GM12875 (cell line): ENCODE data around the gene BRICD5.

ENCODE experiments used
- H3K4me3 ChIP-seq: one replicate; pipeline ENCODE4 v1.5.1; 2011; ENCODE audit warnings: low read depth, low read length, control low read depth
- CTCF ChIP-seq: IDR thresholded peaks from 2 replicates; pipeline ENCODE4 v1.5.1; 2011; ENCODE audit warnings: low read depth, mild to moderate bottlenecking, control low read depth, inconsistent platforms, low read length, moderate library complexity, borderline replicate concordance; ENCODE audit not compliant: insufficient read depth

Gene BRICD5

DNA sequence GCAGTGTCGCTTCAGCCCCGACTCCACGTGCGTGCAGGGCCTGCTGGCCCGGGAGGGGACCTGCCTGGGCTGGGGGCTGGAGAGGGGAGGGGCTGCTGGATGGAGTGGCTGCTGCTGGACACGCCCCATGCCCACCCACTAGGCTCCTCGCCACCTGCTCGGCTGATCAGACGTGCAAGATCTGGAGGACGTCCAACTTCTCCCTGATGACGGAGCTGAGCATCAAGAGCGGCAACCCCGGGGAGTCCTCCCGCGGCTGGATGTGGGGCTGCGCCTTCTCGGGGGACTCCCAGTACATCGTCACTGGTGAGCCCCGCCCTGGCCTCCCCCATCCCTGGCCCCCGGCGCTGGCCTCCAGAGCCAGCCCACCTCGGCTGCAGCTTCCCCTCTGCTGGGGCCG is 2.4 kb downstream of the BRICD5 start:
- TF ChIP-seq CTCF = no peak
- H3K4me3 ChIP-seq = no peak overlapping the region

GRCh38 chr16:2207872-2208271 is 2.8 kb downstream of the BRICD5 start:
- H3K4me3 ChIP-seq = no peak overlapping the region
- no peak for TF ChIP-seq CTCF

- H3K4me3 ChIP-seq = no peak overlapping the region
Measured at GRCh38 chr16:2206780-2207433, 3.8 kb downstream of the BRICD5 start.

DNA sequence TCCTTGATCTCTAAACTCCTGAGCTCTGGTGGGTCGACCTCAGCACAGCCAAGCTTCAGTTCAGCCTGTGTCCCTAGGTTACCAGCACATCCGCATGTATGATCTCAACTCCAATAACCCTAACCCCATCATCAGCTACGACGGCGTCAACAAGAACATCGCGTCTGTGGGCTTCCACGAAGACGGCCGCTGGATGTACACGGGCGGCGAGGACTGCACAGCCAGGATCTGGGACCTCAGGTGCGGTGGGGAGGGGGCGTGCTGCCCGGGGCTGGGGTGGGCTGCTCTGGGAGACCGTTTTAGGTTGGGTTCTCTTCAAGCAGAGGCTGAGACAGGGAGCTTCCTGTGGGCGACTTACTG is 4.3 kb downstream of the BRICD5 start:
- no peak for TF ChIP-seq CTCF
- H3K4me3 ChIP-seq = peak overlapping the region; percentile 100

More at GRCh38 chr16:2206780-2207433, 3.8 kb downstream of the BRICD5 start:
- TF ChIP-seq CTCF = no peak

GRCh38 chr16:2205967-2206313 is 4.7 kb downstream of the BRICD5 start:
- H3K4me3 ChIP-seq = peak overlapping the region; percentile 100
- TF ChIP-seq CTCF = no peak

DNA sequence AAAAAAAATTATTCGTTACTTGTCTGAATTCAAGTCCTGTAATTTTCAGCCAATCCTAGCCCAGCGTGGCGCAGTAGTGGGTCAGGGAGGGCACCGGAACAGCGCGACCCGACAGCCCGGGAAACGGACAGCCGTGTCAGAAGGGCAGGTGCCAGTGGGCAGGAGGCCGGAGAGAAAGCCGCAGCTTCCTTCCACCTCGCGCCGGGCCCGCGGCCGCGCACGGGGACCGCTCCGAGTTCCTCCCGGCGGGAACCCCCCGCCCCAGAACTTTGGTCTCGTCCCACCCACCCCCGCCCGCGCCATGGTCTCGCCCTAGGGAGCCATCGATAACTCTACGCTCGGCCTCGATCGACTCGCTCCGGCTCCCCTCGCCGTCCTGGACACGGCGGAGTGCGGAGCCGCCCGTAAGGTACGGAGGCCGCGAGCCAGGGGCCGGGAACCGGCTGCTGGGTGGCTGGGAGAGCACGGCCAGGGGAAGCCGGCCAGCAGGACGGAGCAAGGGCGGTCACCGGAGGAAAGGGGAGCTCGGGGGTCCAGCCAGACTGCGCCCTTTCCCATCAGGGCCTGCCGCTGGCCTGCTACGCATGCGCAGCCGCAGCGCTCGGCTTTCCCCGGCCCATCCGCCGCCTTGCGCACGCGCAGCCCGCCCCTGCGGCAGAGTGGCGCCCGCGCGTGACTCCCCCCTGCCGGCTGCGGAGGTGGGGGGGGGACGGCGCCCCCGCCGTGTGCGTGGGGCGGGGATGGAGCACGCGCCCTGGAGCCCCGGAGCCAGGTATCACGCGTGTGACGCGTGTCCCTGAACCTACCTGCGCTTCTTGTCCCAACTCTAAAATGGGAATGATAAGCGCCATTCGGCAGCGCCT is 5.3 kb downstream of the BRICD5 start, which contains the start of gene MLST8:
Gene MLST8, plus strand, starts transcription at position 351 of the 863 bp plus-strand sequence. CDS start 632 bp downstream, outside the sequence.
- TF ChIP-seq CTCF = peak; percentile 37; the same call in 1 of the 2 replicates
- H3K4me3 ChIP-seq = peak within 1 kb of the TSS; percentile 100
